Ureter (tissue), 1 donor: ENCODE results near the gene RPS6KA5. TPM values are rescaled to one million over a fixed set of nuclear protein-coding genes. Genes with fewer than 3 reads are reported as not detected.
"Not testable (repeated sequence)": the region's sequence is repeated elsewhere in the genome, so short reads cannot be mapped to it uniquely, and the experiment has no call there.

ENCODE experiments used
- DNase-seq: peaks from one replicate; pipeline ENCODE4 v3.0.0-alpha.2; 2020; ENCODE audit warnings: low spot score
- total RNA-seq: library from RNA; stranded (reverse); gene quantifications from one replicate; pipeline ENCODE4 v1.2.4, GENCODE V29; 2023
- donor health status: DM: yes; HTN: yes; CAD: no.

Gene RPS6KA5
- 19.7 TPM for total RNA-seq

GRCh38 chr14:91060351-91061055 is at the start of gene RPS6KA5:
TSS of gene RPS6KA5 (minus strand) at chr14:91060641. CDS start at chr14:91060434, 207 bp downstream.
- DNase-seq: peak; percentile 100

DNA sequence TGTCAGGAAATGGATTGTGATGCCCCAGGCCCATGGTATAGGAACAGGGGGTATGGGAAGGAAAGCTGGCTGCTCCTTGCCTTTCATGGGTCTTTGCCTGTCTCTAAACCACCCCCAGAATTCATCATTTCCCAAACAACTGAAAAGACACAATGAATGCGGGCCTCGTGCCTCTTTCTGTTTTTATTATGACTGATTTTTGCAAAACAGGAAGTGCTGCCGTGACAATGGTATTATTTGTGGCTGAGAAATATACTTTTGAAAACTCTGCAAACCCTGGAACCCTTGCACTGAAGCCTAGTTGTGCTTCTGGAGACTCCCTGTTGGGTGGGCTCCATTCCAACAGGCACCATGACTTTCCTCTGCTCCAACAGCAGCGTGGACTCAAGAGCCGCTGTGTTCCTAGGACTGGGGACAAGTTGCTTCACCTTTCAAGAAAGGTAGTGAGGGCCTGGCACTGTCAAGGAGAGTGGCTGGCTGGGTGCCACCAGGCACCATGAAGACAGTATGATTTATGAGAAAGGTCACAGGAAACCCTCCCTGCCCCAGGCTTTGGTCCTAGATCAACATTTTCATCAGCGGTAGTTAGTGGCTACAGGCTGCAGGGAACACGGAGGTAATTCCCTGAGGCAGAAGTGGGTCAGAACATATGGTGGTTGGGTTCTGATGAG is 48.6 kb upstream of the RPS6KA5 start:
- DNase-seq: peak; percentile 69

- DNase-seq: no peak
These were observed 42.7 kb upstream of the RPS6KA5 start for GRCh38 chr14:91103116-91103515.

- DNase-seq: no peak
These were observed 39.7 kb upstream of the RPS6KA5 start for GRCh38 chr14:91100102-91100501.

- DNase-seq: no peak
These were observed 38.1 kb upstream of the RPS6KA5 start for GRCh38 chr14:91098591-91098990.

- not testable (repeated sequence) for DNase-seq
These were observed 37.2 kb upstream of the RPS6KA5 start for GRCh38 chr14:91097657-91098056.

DNA sequence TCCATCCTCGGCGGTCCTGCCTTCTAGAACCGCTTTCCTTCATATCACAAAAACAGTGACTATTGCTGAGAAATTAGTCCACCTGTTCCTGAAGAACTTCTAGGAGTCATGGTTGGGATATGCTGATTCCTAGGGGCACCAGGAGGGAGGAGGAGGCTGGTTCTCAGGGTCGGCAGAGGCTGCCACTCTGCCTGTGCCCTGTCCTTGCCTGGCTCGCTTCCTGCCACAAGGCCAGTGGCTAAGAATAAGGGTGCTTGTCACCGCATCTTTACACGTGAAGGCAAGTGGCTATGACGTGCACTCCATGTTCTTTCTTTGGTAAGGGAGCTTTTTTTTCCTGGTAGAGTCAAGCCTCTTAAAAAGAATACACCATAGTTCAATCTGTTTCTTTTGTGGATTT is 34.7 kb upstream of the RPS6KA5 start:
- DNase-seq: no peak

GRCh38 chr14:91094772-91095171 is 34.3 kb upstream of the RPS6KA5 start:
- DNase-seq: no peak

DNA sequence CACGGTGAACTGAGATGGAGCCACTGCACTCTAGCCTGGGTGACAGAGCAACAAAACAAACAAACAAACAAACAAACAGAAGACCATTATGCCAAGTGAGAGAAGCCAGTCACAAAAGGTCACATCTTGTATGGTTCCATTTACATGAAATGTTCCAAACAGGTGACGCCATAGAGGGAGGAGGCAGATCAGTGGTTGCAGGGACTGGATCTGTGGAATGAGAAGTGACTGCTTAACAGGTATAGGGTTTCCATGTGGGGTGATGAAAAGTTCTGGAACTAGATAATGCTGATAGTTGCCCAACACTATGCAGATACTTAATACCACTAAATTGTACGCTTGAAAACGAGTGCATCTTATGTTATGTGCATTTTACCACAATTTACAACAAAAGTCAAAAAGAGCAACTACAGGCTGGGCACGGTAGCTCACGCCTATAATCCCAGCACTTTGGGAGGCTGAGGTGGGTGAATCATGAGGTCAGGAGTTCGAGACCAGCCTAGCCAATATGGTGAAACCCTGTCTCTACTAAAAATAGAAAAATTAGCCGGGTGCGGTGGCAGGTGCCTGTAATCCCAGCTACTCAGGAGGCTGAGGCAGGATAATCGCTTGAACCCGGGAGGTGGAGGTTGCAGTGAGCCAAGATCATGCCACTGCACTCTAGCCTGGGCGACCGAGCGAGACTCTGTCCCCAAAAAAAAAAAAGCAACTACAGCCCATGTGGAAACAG is 33.5 kb upstream of the RPS6KA5 start:
- not testable (repeated sequence) for DNase-seq

DNA sequence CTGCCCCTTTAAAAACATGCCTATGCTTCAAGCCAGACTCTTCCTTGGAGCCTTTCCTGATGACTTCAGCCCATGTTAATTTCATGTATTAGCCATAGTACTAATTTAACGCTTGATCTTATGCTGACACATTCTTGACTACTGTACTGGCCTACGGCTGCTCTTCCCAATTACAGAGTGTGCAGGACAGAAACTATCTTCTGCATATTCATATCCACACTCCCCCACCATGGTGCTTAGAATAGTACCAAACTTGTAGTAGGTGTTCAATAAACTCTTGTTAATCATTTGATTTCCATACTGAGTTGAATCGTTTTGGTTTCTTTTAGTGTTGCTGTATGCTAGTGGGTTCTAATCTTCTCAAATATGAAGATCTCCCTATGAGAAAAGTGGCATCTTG is 31.6 kb upstream of the RPS6KA5 start:
- no peak for DNase-seq

DNA sequence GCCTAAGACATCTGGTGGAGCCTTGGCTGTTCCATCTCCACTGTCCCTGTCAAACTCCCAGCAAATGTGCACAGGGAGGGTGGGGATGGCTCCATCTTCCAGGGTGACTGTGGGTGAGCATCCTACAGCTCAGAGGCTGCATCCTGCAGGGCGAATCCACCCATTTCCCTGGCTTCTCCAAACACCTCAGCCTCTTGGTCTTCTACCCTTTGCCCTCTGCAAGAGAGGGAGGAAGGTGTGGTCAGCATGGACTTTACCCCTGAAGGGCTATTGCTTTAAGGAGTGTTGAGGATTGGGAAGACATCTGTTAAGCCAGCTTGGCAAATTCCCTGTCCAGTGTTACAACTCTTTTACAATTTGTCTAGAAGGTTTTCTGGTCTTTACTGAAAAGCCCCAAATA is 30.3 kb upstream of the RPS6KA5 start:
- DNase-seq: no peak

- DNase-seq: no peak
These were observed 29.6 kb upstream of the RPS6KA5 start for GRCh38 chr14:91089958-91090535.

GRCh38 chr14:91088585-91089235 is 28.3 kb upstream of the RPS6KA5 start:
- no peak for DNase-seq

DNA sequence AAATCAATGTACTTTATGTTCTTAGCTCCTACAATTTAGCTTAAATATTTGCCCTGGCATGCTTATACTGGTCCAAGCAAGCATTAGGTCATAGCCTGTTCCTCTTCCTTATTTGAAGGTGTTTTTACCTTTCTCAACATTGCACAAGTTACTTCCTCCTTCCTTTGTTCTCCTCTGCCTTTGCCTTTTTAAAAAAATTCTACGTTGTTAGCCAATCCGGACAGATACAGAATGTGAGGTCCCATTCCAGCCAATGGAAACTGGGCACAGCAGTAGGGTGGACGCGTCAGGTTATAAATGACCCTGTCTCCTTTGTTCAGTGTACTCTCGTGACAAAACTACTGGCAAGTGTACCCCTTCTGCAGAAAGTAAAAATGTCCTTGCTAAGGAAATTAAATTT is 27.0 kb upstream of the RPS6KA5 start:
- DNase-seq: not testable (repeated sequence)

DNA sequence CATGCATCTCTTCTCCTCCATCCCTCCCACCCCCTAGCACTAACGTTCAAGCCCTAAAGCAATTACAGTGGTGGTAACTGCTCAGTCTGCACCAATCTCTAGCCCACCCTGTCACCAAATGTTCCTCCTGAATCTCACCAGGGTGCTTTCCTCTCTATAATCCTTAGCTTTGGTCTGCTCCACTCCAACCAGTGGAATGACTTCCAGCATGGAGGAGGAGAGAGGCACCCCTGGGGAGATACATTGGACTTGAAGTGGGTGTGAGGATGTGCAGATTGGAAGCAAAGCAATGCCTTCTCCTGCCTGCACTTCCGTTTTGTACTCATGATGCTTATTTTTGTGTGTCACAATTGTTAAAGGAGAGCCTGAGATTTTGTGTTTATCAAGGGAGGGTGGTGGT is 24.1 kb upstream of the RPS6KA5 start:
- no peak for DNase-seq

DNA sequence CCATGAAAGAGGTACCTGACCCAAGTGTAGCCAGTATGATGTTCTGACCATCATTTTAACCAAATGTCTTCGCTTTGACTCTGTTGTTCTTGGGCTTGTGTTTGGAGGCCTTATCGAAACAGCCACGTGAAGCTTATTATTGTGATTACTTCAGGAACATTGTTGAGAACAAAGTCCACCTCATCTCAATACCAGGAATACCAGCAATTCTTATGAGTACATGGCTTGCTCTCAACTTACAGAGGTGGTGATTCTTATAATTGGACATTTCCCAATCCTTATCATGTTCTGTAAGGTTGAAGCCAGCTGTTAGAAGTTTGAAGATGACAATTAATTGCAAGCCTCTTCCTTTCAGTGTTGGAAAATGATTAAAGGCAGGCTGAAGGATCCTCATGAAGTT is 21.8 kb upstream of the RPS6KA5 start:
- no peak for DNase-seq

DNA sequence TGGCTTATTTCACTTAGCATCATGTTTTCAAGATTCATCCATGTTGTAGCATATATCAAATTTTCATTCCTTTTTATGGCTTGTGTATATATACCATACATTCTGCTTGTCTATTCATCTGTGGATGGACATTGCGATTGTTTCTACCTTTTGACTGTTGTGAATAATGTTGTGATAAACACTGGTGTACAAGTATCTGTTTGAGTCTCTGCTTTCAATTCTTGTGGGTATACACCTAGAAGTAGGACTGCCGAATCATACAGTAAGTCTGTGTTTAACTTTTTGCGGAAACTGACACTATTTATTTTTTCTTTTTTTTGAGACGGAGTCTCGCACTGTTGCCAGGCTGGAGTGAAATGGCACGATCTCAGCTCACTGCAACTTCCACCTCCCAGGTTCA is 19.6 kb upstream of the RPS6KA5 start:
- no peak for DNase-seq

DNA sequence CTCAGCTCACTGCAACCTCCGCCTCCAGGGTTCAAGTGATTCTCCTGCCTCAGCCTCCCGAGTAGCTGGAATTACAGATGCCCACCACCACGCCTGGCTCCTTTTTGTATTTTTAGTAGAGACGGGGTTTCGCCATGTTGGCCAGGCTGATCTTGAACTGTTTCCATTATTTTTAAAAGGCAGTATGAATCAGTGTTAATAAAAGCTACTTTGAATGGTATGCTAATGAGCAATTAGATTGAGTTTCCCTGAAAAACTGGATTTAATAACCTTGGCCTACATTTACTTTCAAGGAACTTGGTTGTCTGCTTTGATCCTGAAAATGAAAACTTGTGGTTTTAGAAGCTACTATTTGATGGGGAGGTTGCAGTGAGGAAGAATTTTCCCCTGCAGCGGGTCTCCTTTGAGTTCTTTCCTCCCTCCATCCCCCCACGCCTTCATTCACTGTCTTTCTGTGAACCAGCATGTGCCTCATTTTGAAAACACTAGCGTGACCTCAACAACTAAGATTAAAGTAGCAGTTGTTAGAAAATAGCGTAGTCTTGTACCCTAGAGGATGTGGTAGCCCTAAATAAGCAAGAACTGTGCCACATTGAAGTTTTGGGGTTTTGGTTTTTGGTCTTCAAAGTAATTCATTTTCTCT is 17.8 kb upstream of the RPS6KA5 start:
- no peak for DNase-seq

- DNase-seq: no peak
These were observed 15.1 kb upstream of the RPS6KA5 start for GRCh38 chr14:91075553-91075952.

DNA sequence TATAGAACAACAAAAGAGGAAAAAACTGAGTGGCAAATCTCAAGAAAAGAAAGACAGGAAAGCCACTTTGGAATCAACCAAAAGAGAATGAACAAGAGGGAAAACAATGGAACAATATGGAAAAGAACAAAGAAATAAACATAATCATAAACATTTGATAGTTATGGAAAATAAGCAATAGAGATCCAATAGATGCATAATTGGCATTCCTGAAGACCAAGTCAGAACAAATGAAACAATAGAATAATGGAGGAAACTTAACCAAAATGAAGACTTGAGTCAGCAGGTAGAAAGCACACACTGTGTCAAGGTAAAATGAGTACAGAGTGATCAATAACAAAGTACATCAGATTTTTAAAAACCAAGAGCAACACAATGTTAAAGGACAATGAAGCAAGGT is 10.1 kb upstream of the RPS6KA5 start:
- no peak for DNase-seq

DNA sequence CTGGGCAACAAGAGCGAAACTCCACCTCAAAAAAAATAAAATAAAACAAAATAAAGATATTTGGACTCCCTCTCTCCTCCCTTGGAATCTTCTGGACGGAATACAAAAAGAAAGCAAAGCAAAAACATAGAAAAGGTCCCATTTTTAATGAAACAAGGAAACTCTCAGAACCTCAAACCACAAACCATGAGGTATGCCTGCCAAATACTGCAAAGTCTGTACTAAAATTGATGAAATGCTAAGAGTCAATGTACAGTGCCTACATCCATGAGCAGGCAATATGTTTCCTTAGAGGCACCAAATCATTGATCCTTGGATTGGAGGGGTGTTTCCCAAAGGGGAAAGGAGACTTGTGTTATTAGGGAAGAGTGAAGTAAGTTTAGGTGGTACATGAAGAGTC is 8.2 kb upstream of the RPS6KA5 start:
- DNase-seq: no peak
